Measurements from ENCODE around the gene MAP3K20.
"Not testable (repeated sequence)": the region's sequence is repeated elsewhere in the genome, so short reads cannot be mapped to it uniquely, and the experiment has no call there.

MAP3K20 gene

GRCh38 chr2:173286153-173286809, 210.6 kb downstream of the MAP3K20 start:
- no peak for DNase-seq

- DNase-seq, result no peak
Observed at GRCh38 chr2:173287594-173287993, 211.9 kb downstream of the MAP3K20 start.

- DNase-seq, result no peak
Observed at GRCh38 chr2:173288561-173288960, 212.9 kb downstream of the MAP3K20 start.

- DNase-seq, result no peak
Observed at GRCh38 chr2:173290046-173290445, 214.4 kb downstream of the MAP3K20 start.

- DNase-seq, result no peak
Observed at GRCh38 chr2:173290518-173290917, 214.9 kb downstream of the MAP3K20 start.

GRCh38 chr2:173291412-173291811, 215.8 kb downstream of the MAP3K20 start:
- no peak for DNase-seq

- no peak for DNase-seq
Observed at GRCh38 chr2:173296235-173296634, 220.6 kb downstream of the MAP3K20 start.

- peak in 1 of 3 experiments; percentile 4 for DNase-seq
Observed at GRCh38 chr2:173298536-173299097, 223.0 kb downstream of the MAP3K20 start.

GRCh38 chr2:173299764-173300163, 224.1 kb downstream of the MAP3K20 start:
- DNase-seq, result no peak

- DNase-seq, result no peak
Observed at GRCh38 chr2:173300458-173300857, 224.8 kb downstream of the MAP3K20 start.

GRCh38 chr2:173301549-173301948, 225.9 kb downstream of the MAP3K20 start:
- DNase-seq, result not testable (repeated sequence)

- no peak for DNase-seq
Observed at GRCh38 chr2:173305303-173305702, 229.7 kb downstream of the MAP3K20 start.

GRCh38 chr2:173307293-173307692, 231.6 kb downstream of the MAP3K20 start:
- no peak for DNase-seq

- not testable (repeated sequence) for DNase-seq
Observed at GRCh38 chr2:173309370-173309769, 233.7 kb downstream of the MAP3K20 start.

GRCh38 chr2:173311844-173312606, 236.4 kb downstream of the MAP3K20 start:
- no peak for DNase-seq

Data from NCI-H1417 (cell line).